ENCODE measurements around the gene PODXL.

DNA sequence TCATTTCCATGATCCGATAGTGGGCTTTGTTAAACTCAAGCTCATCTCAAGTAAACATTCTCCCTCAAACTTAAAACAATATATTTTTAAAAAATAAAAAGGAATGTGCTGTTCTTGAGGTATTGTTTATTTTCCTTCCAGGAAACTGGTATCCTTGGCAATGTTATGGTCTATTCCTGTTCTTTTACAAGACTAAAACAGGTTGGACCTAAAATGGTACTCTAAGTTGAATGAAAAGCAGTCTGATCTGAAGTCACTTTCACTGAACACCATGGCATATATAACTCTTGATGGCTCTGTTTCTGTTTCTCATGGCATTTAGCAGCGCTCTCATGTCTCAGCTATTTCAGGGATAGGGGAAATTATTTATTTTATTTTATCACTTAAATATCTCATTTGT lies 70.1 kb downstream of the PODXL start:
- TF ChIP-seq POLR2A (IDR thresholded peaks at IDR 0.05) (no peak), CTCF (IDR thresholded peaks at IDR 0.05) (no peak)

Data from testis (tissue), 2 donors.